NCI-H82 treated with DMSO at 0.1 percent for 48 hours (cell line): Measurements from ENCODE around the gene WDR45B.

Experiments
- DNase-seq: peaks from one replicate; lab custom pipeline; 2025; ENCODE audit not compliant: unreplicated experiment; lab: John Stamatoyannopoulos, UW

Gene WDR45B

GRCh38 chr17:82677353-82677925, 29.2 kb upstream of the WDR45B start:
- no peak for DNase-seq

GRCh38 chr17:82675476-82676245, 27.4 kb upstream of the WDR45B start:
- DNase-seq = no peak

DNA sequence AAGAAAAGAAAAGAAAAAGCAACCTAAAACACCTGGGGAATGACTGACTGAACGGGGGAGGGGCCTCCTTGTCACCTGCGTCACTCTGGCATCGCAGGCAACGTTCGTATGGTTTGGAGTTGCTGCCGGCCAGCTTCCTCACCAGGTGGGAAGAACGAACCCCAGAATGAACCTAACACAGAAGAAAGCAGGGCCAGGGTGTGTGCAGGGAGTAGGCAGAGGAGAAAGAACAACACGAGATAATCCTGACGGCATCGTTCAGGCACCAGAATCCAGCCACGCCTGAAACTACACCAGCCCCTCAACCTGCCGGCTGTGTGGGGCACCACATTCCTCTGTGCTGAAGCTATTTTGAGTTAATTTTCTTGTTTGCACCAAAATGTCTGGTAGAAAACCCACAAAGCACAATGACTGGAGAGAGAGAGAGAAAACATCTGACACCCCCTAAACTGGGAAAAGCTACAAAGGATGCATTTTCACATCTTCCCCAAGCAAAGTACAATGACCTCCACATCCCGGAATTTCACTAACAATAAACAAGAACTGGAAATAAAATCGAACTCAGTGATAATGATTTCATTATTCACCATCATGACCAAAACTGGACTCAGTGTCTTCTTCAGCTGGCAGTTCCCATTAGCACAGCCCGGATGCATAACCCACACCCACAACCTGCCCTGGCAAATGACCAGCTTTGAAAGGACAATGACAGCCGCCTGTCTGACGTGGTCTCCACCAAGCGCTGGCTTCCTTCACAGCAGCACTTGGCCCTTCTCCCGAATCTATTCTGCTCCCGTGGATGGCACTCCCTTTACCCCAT, 26.6 kb upstream of the WDR45B start:
- no peak for DNase-seq

DNA sequence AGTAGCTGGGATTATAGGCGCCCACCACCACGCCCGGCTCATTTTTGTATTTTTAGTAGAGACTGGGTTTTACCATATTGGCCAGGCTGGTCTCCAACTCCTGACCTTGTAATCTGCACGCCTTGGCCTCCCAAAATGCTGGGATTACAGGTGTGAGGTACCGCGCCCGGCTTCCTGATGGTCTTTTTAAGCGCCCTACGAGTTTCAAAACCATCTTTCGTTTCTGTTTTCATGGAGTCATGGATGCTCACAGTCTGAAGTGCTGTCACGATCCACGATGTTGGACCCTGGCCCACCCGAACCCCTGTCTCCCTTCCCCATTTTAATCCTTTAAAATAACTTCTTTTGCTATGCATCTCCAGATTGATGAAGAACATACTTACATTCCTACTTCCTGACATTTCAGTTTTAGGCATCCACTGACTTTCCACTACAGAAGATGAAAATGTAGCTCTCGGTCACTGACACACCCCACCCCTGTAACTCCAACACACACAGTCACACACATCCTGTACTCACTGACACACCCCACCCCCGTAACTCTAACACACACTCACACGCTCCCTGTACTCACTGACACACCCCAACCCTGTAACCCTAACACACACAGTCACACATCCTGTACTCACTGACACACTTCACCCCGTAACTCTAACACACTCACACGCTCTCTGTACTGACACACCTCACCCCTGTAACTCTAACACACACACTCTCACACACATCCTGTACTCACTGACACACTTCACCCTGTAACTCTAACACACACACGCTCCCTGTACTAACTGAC, 22.6 kb upstream of the WDR45B start:
- DNase-seq = no peak

GRCh38 chr17:82668631-82669099, 20.4 kb upstream of the WDR45B start:
- DNase-seq = peak; percentile 14

DNA sequence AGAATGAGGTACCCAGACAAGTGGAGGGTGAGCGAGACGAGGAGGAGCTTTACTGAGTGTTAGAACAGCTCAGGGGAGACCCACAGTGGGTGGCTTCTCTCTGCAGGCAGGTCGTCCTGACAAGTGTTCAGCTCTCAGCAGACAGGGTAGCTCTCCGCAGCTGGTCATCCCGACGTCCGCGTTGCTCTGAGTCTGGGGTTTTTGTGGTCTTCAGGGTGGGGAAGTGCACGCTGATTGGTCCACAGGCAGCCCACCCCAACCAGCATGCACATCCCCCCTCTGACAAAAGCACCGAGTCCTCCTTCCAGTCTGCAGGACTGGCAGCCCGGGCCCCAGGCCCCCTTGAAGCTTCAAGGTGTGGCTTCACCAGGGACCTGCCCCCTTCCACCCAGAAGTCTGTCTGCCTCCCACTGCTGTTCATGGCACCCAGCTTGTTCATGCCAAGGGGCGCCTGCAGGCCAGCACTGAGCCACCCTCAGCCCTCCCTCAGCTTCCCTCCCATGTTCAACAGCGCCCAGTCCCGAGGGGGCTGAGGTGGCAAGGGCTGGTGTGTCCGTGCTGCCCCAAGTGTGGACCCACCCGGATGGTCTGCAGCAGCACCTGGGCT, 19.9 kb upstream of the WDR45B start:
- DNase-seq = no peak

GRCh38 chr17:82667668-82668000, 19.4 kb upstream of the WDR45B start:
- no peak for DNase-seq

GRCh38 chr17:82666931-82667667, 18.9 kb upstream of the WDR45B start:
- no peak for DNase-seq

- no peak for DNase-seq
Observed at GRCh38 chr17:82665891-82666290, 17.6 kb upstream of the WDR45B start.

DNA sequence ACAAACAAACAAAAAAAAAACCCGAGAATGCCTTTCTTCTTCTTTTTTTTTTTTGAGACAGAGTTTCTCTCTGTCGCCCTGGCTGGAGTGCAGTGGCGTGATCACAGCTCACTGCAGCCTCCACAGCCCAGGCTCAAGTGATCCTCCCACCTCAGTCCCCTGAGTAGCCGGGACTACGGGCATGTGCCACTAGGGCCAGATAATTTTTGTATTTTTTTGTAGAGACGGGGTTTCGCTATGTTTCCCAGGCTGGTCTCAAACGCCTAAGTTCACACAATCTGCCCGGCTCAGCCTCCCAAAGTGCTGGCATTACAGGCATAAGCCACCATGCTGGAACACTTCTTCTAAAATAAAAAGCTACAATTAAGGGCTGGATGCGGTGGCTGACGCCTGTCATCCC, 17.0 kb upstream of the WDR45B start:
- DNase-seq = no peak

DNA sequence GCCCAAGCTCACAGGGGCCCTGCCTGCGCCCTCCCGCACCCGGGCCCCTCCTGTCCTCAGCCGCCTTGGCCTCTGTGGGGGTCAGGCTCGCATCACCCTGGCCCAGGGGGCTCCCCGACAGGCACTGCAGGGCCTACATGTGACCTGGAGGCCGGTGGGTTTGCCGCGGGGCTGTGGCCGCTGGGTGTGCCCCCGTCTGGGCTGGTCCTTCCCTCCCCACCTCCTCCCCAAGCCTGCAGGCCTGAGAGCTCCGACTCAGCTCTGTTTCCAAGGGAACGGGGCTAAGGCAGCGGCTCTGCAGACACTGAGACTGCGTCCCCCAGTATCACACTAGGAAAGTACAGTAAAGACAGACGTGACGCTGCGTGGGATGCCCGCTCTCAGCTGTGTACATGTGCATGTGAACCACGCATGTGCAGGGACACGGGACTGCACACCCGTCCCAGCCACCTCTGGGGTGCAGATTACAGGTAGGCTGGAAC, 16.5 kb upstream of the WDR45B start:
- no peak for DNase-seq

- DNase-seq = no peak
Observed at GRCh38 chr17:82664276-82664575, 16.0 kb upstream of the WDR45B start.

DNA sequence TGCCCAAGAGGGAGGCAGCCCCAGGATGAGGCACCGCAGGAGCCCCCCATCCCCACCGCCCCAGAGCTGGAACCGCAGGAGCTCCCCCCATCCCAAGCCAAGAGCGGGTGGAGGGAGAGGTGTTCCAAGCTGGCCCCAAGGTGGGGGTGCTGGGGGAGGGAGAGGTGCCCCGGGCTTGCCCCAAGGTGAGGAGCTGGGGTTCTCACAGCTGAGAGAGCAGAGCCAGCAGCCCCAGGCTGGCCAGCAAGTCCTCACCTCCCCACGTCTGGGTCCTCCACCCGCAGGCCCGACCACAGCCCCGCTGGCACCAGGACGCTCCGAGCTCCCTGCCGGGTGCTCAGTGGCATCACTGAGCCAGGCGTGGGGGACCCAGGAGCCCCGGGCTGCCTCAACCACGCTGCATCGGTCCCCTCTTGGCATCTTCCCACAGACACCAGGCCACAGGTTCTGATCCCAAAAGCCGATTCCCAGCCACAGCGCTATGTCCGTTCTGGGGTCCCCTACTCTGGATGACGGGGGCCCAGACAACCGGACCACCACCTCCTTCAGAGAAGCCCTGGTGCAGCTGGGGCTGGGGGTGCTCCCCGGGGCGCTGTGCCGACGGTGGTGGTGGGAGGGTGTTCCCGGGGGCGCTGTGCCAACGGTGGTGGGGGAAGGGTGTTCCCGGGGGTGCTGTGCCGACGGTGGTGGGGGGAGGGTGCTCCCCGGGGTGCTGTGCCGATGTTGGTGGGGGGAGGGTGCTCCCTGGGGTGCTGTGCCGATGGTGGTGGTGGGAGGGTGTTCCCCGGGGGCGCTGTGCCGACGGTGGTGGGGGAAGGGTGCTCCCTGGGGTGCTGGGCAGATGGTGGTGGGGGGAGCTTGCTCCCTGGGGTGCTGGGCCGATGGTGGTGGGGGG, 15.4 kb upstream of the WDR45B start:
- DNase-seq = no peak

GRCh38 chr17:82662711-82663261, 14.5 kb upstream of the WDR45B start:
- DNase-seq = no peak

GRCh38 chr17:82661717-82662683, 13.8 kb upstream of the WDR45B start:
- no peak for DNase-seq

DNA sequence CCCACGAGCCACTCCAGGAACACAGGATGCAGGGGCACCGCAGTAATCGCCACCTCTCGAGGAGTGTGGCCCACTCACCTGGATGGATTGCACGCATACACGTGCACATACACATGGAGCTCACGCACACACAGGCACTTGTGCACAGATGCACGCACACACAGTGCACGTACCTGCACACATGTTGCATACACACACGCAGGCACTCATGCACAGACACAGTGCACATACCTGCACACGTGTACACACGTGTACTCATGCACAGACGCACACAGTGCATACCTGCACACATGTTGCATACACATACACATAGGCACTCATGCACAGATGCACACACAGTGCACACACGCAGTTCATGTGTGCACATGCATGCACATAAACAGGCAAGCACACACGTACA, 11.6 kb upstream of the WDR45B start:
- DNase-seq = no peak

DNA sequence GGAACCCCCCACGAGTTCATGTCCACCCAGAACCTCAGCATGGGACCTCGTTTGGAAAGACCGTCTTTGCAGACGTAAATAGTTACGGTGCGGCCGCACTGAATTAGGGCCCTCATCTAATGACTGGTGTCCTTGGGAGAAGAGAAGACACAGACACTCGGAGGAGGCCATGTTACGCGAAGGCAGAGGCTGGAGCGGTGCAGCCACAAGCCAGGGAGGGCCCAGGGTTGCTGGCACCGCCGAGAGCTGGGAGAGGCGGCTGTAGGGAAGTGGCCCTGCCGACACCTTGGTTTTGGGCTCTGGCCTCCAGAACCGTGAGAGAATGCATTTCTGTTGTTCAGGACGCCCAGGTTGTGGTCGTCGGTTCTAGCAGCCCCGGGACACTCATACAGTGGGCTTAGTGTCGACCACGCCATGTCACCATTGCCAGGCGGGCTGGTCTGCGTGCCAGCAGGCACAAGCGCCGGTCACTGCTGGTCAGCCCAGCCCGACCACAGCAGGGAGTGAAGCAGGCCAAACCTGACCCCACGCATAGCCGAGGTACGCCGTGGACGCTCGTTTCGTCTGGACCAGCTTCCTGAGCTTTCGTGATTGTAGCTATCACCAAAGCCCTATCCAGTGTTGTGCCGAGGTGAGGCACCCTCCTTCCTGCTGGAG, 10.7 kb upstream of the WDR45B start:
- no peak for DNase-seq
